HG02623 (cell line): ENCODE results near the gene SEC63.
A peak's percentile ranks its signal among the peaks of the same experiment; 100 is the strongest.
"Not testable (repeated sequence)": the region's sequence is repeated elsewhere in the genome, so short reads cannot be mapped to it uniquely, and the experiment has no call there.

Source experiments
- ATAC-seq: cut with Tn5 transposase; IDR thresholded peaks from one replicate; pipeline ENCODE4 v1.9.1; 2021; ENCODE audit warnings: moderate library complexity; ENCODE audit not compliant: unreplicated experiment

SEC63 gene

GRCh38 chr6:107936162-107936909, 21.7 kb downstream of the SEC63 start:
- no peak for ATAC-seq

GRCh38 chr6:107934229-107934628, 23.8 kb downstream of the SEC63 start:
- ATAC-seq, result not testable (repeated sequence)

- ATAC-seq, result no peak
Measured at GRCh38 chr6:107932580-107932979, 25.4 kb downstream of the SEC63 start.

GRCh38 chr6:107931894-107932293, 26.1 kb downstream of the SEC63 start:
- ATAC-seq, result no peak

- no peak for ATAC-seq
Measured at GRCh38 chr6:107928984-107929383, 29.0 kb downstream of the SEC63 start.

- ATAC-seq, result not testable (repeated sequence)
Measured at GRCh38 chr6:107926697-107927544, 31.1 kb downstream of the SEC63 start.

- peak; percentile 55 for ATAC-seq
Measured at GRCh38 chr6:107917451-107918375, 40.3 kb downstream of the SEC63 start.

- ATAC-seq, result not testable (repeated sequence)
Measured at GRCh38 chr6:107916961-107917360, 41.0 kb downstream of the SEC63 start.

GRCh38 chr6:107911692-107912091, 46.3 kb downstream of the SEC63 start:
- ATAC-seq, result no peak

GRCh38 chr6:107894809-107895396, 63.1 kb downstream of the SEC63 start:
- no peak for ATAC-seq

GRCh38 chr6:107890431-107890830, 67.6 kb downstream of the SEC63 start:
- not testable (repeated sequence) for ATAC-seq

- not testable (repeated sequence) for ATAC-seq
Measured at GRCh38 chr6:107885950-107886349, 72.1 kb downstream of the SEC63 start.

- ATAC-seq, result no peak
Measured at GRCh38 chr6:107879941-107880340, 78.1 kb downstream of the SEC63 start.

- no peak for ATAC-seq
Measured at GRCh38 chr6:107877968-107878367, 80.0 kb downstream of the SEC63 start.

GRCh38 chr6:107871976-107872375, 86.0 kb downstream of the SEC63 start:
- ATAC-seq, result no peak

GRCh38 chr6:107871512-107871911, 86.5 kb downstream of the SEC63 start:
- not testable (repeated sequence) for ATAC-seq

GRCh38 chr6:107871016-107871415, 87.0 kb downstream of the SEC63 start:
- ATAC-seq, result no peak

- no peak for ATAC-seq
Measured at GRCh38 chr6:107870381-107870780, 87.6 kb downstream of the SEC63 start.

- ATAC-seq, result no peak
Measured at GRCh38 chr6:107869871-107870270, 88.1 kb downstream of the SEC63 start.

GRCh38 chr6:107868867-107869611, 89.0 kb downstream of the SEC63 start:
- ATAC-seq, result no peak
